Liver (tissue), 9 donors: ENCODE data around the gene TTC39C. TPM values are rescaled to one million over a fixed set of nuclear protein-coding genes. Genes with fewer than 3 reads are reported as not detected.
A peak's percentile ranks its signal among the peaks of the same experiment; 100 is the strongest.

Experiments
- DNase-seq: peaks from one replicate; pipeline ENCODE4 v3.0.0-alpha.2; 2017; ENCODE audit warnings: low spot score
- H3K27ac ChIP-seq, 2 donors: one replicate each; pipeline ENCODE4 v1.7.0; 2013; ENCODE audit warnings: inconsistent platforms in 2 of 2, low read length in 2 of 2, control low read depth in 1 of 2, low read depth in 1 of 2, mild to moderate bottlenecking in 1 of 2
- H3K27me3 ChIP-seq, 4 donors: one replicate each; pipeline versions ENCODE4 v1.6.1 to v1.7.0; 2013; ENCODE audit warnings: low read length in 3 of 4, inconsistent platforms in 1 of 4, mild to moderate bottlenecking in 1 of 4, moderate library complexity in 1 of 4; ENCODE audit not compliant: control insufficient read depth in 4 of 4, insufficient read depth in 4 of 4
- H3K36me3 ChIP-seq, 4 donors: one replicate each; pipeline versions ENCODE4 v1.6.1 to v1.7.0; 2013; ENCODE audit warnings: low read length in 3 of 4, mild to moderate bottlenecking in 3 of 4, low read depth in 1 of 4, moderate library complexity in 1 of 4; ENCODE audit not compliant: control insufficient read depth in 4 of 4, insufficient read depth in 3 of 4
- H3K4me1 ChIP-seq, 4 donors: one replicate each; pipeline versions ENCODE4 v1.6.1 to v1.7.0; 2013; ENCODE audit warnings: low read length in 3 of 4, mild to moderate bottlenecking in 3 of 4, moderate library complexity in 1 of 4; ENCODE audit not compliant: control insufficient read depth in 4 of 4, insufficient read depth in 4 of 4
- H3K4me3 ChIP-seq, 3 donors: one replicate each; pipeline versions ENCODE4 v1.6.1 to v1.7.0; 2013; ENCODE audit warnings: low read length in 3 of 3, control low read depth in 1 of 3, low read depth in 1 of 3, mild to moderate bottlenecking in 1 of 3
- H3K9ac ChIP-seq, 2 donors: one replicate each; pipeline ENCODE4 v1.7.0; 2013; ENCODE audit warnings: low read length in 2 of 2, mild to moderate bottlenecking in 2 of 2, moderate library complexity in 2 of 2, control low read depth in 1 of 2, low read depth in 1 of 2
- H3K9me3 ChIP-seq, 4 donors: one replicate each; pipeline versions ENCODE4 v1.6.1 to v1.7.0; 2013; ENCODE audit warnings: low read length in 3 of 4; ENCODE audit not compliant: control insufficient read depth in 4 of 4
- ATF3 ChIP-seq: IDR thresholded peaks from 2 replicates; pipeline ENCODE4 v1.6.1; 2016; ENCODE audit warnings: antibody characterized with exemption
- CTCF ChIP-seq: fragments of 150-350 bp; IDR thresholded peaks from 2 replicates; pipeline ENCODE4 v1.5.1; 2017; ENCODE audit warnings: improper control_type of control experiment, low read depth, low read length; ENCODE audit not compliant: missing input control
- EGR1 ChIP-seq, 2 donors: IDR thresholded peaks; 2 replicates each; pipeline ENCODE4 v1.6.1; 2016 to 2018; ENCODE audit warnings: antibody characterized with exemption in 2 of 2, low read depth in 2 of 2
- FOXA1 ChIP-seq: IDR thresholded peaks from 2 replicates; pipeline ENCODE4 v1.6.1; 2016; ENCODE audit warnings: antibody characterized with exemption
- FOXA2 ChIP-seq: IDR thresholded peaks from 2 replicates; pipeline ENCODE4 v1.6.1; 2016; ENCODE audit warnings: antibody characterized with exemption
- GABPA ChIP-seq, 2 donors: IDR thresholded peaks in 1 of 2; conservative IDR thresholded peaks in 1 of 2; 2 replicates each; pipeline ENCODE4 v1.6.1; 2016; ENCODE audit warnings: antibody characterized with exemption in 2 of 2, mild to moderate bottlenecking in 1 of 2, moderate library complexity in 1 of 2
- HNF4A ChIP-seq, 2 donors: conservative IDR thresholded peaks; 2 replicates each; pipeline ENCODE4 v1.6.1; 2016; ENCODE audit warnings: antibody characterized with exemption in 2 of 2, mild to moderate bottlenecking in 2 of 2
- HNF4G ChIP-seq: IDR thresholded peaks from 2 replicates; pipeline ENCODE4 v1.6.1; 2016; ENCODE audit warnings: antibody characterized with exemption
- JUND ChIP-seq, 2 donors: IDR thresholded peaks; 2 replicates each; pipeline ENCODE4 v1.6.1; 2016; ENCODE audit warnings: antibody characterized with exemption in 2 of 2
- NR2F2 ChIP-seq: IDR thresholded peaks from 2 replicates; pipeline ENCODE4 v1.6.1; 2016; ENCODE audit warnings: antibody characterized with exemption
- RAD21 ChIP-seq, 2 donors: IDR thresholded peaks; 2 replicates each; pipeline ENCODE4 v1.6.1; 2016; ENCODE audit warnings: antibody characterized with exemption in 2 of 2, mild to moderate bottlenecking in 2 of 2
- RXRA ChIP-seq, 2 donors: IDR thresholded peaks; 2 replicates each; pipeline ENCODE4 v1.6.1; 2017 to 2018; ENCODE audit warnings: antibody characterized with exemption in 2 of 2, mild to moderate bottlenecking in 1 of 2
- SP1 ChIP-seq: IDR thresholded peaks from 2 replicates; pipeline ENCODE4 v1.6.1; 2018; ENCODE audit warnings: antibody characterized with exemption, mild to moderate bottlenecking
- TAF1 ChIP-seq: conservative IDR thresholded peaks from 2 replicates; pipeline ENCODE4 v1.6.1; 2016; ENCODE audit warnings: antibody characterized with exemption, mild to moderate bottlenecking
- YY1 ChIP-seq: IDR thresholded peaks from 2 replicates; pipeline ENCODE4 v1.6.1; 2016; ENCODE audit warnings: antibody characterized with exemption, mild to moderate bottlenecking
- ZBTB33 ChIP-seq: IDR thresholded peaks from 2 replicates; pipeline ENCODE4 v1.6.1; 2016; ENCODE audit warnings: antibody characterized with exemption
- WGBS: extraction: QIAGEN DNeasy Blood & Tissue Kit; methylation state at CpG from one replicate; pipeline ENCODE4 v1.1.7; 2013; 5-methylcytosine and 5-hydroxymethylcytosine counted together
- polyA plus RNA-seq, 2 donors: library from polyadenylated mRNA; stranded (reverse) in 1 of 2; unstranded in 1 of 2; fragments of 200-250 nt in 1 of 2; fragments of >200 nt in 1 of 2; fragmentation: Nextera tagmentation in 1 of 2; extraction: Ambion mirVana in 1 of 2; gene quantifications; one replicate each; pipeline versions ENCODE4 v1.2.1 to v1.2.3, GENCODE V29; 2013 to 2015
- total RNA-seq, 2 donors: library from RNA; depleted of rRNA; stranded (reverse); fragments of >200 nt; gene quantifications; one replicate each; pipeline ENCODE4 v1.2.3, GENCODE V29; 2014
- TF ChIP-seq, protein P1 (sequence below): IDR thresholded peaks from 2 replicates; pipeline ENCODE4 v1.6.1; 2016; ENCODE audit warnings: antibody characterized with exemption, mild to moderate bottlenecking
- TF ChIP-seq, protein P2 (sequence below): IDR thresholded peaks from 2 replicates; pipeline ENCODE4 v1.6.1; 2016; ENCODE audit warnings: antibody characterized with exemption
- donor health status: healthy.
- donor health status: healthy.
- donor health status: healthy.
- donor health status: healthy.
- donor health status: healthy.

The TTC39C gene
- total and polyA plus RNA-seq, 4 donors, result 22.8 to 55.1 (median 38.6) TPM

DNA sequence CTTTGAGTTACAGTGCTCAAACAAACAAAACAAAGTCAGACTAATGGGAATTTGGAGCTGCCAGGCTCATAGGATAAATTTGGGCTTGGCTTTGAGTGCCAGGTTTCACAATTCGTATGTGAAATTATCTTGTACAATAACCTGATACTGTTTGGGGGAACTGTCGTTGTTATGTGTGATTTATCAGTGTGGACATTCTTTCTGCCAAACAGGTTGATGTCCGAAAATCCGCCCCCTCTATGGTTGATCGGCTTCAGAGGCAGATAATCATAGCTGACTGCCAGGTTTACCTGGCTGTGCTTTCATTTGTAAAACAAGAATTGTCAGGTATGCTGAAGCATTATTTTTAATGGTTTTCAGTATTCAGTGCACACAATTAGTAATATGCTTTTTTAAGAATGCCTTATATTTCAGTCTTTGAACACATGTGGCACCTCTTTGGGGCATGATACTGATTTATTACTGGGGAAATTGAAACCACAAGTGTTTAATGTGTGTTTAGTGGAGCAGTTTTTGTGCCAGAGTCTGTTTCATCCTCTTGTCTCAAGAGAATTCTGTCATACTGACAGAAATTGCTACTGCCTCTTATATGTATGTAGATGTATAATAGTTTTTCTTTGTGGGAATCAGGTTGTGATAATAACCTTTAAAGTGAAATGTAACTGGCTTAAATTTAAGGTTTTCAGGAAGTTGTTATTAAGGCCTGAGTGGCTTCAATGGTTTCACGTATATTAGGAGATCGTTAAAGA is 54.6 kb downstream of the TTC39C start:
- no peak for DNase-seq
- Histone ChIP-seq H3K4me3 (no peak overlapping the region), H3K27ac (peak overlapping the region; percentile 80 to 89), H3K27me3 (no peaks in the 10 kb centered on the region), H3K9me3 (no peaks in the 10 kb centered on the region), H3K36me3 (peaks cover 0 to 4% (median 1%) of the 10 kb centered on the region in 4 donors), H3K4me1 (peaks cover 5 to 25% (median 9%) of the 10 kb centered on the region in 4 donors), H3K9ac (peak overlapping the region; percentile 47 to 73)
- 41% methylated on average over 7 of the region's 7 CpGs for WGBS
- TF ChIP-seq GABPA (IDR thresholded peaks at IDR 0.05 in 1 of 2, conservative IDR thresholded peaks at IDR 0.05 in 1 of 2) (no peak), RXRA (IDR thresholded peaks at IDR 0.05) (peak in 1 of 2 donors; percentile 55), FOXA2 (peak; percentile 41), NR2F2 (no peak), ATF3 (no peak), ZBTB33 (no peak), CTCF (no peak), HNF4G (no peak), JUND (IDR thresholded peaks at IDR 0.05) (no peak), HNF4A (conservative IDR thresholded peaks at IDR 0.05) (peak in 1 of 2 donors; percentile 50), SP1 (peak; percentile 9), EGR1 (IDR thresholded peaks at IDR 0.05; ENCODE audit: low read depth in 2 of 2) (peak in 1 of 2 donors; percentile 30), TAF1 (no peak), FOXA1 (no peak), YY1 (peak; percentile 55), RAD21 (IDR thresholded peaks at IDR 0.05) (peak in 1 of 2 donors; percentile 2)
- TF ChIP-seq, protein P1, sequence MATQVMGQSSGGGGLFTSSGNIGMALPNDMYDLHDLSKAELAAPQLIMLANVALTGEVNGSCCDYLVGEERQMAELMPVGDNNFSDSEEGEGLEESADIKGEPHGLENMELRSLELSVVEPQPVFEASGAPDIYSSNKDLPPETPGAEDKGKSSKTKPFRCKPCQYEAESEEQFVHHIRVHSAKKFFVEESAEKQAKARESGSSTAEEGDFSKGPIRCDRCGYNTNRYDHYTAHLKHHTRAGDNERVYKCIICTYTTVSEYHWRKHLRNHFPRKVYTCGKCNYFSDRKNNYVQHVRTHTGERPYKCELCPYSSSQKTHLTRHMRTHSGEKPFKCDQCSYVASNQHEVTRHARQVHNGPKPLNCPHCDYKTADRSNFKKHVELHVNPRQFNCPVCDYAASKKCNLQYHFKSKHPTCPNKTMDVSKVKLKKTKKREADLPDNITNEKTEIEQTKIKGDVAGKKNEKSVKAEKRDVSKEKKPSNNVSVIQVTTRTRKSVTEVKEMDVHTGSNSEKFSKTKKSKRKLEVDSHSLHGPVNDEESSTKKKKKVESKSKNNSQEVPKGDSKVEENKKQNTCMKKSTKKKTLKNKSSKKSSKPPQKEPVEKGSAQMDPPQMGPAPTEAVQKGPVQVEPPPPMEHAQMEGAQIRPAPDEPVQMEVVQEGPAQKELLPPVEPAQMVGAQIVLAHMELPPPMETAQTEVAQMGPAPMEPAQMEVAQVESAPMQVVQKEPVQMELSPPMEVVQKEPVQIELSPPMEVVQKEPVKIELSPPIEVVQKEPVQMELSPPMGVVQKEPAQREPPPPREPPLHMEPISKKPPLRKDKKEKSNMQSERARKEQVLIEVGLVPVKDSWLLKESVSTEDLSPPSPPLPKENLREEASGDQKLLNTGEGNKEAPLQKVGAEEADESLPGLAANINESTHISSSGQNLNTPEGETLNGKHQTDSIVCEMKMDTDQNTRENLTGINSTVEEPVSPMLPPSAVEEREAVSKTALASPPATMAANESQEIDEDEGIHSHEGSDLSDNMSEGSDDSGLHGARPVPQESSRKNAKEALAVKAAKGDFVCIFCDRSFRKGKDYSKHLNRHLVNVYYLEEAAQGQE, result peak; percentile 50
- TF ChIP-seq, protein P2, sequence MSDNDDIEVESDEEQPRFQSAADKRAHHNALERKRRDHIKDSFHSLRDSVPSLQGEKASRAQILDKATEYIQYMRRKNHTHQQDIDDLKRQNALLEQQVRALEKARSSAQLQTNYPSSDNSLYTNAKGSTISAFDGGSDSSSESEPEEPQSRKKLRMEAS, result no peak
